GM23338 (cell line): Measurements from ENCODE around the gene GNG7. TPM values are rescaled to one million over a fixed set of nuclear protein-coding genes. Genes with fewer than 3 reads are reported as not detected.
"Not testable (repeated sequence)": the region's sequence is repeated elsewhere in the genome, so short reads cannot be mapped to it uniquely, and the experiment has no call there.

Experiments
- ATAC-seq: fragments of 200-7000 bp; cut with Tn5 transposase; 3 replicates; pipeline ENCODE4 v1.9.1; 2020
- DNase-seq: peaks from one replicate; pipeline ENCODE4 v3.0.0-alpha.2; 2015; ENCODE audit warnings: low spot score
- H2AFZ ChIP-seq: fragments of 200-600 bp; sonication (generic); 2 replicates; pipeline ENCODE4 v1.8.0; 2016; ENCODE audit warnings: antibody characterized with exemption, mild to moderate bottlenecking, moderate library complexity
- H3F3A ChIP-seq: fragments of 200-600 bp; sonication (generic); replicated peaks from 2 replicates; pipeline ENCODE4 v1.8.0; 2017; ENCODE audit warnings: antibody characterized with exemption, mixed run types, low read depth
- H3K27ac ChIP-seq: fragments of 200-600 bp; sonication (generic); 2 replicates; pipeline ENCODE4 v1.6.1; 2016; ENCODE audit warnings: low read depth
- H3K27me3 ChIP-seq: fragments of 200-600 bp; sonication (generic); 2 replicates; pipeline ENCODE4 v1.8.0; 2016; ENCODE audit warnings: mild to moderate bottlenecking, mixed run types, moderate library complexity; ENCODE audit not compliant: insufficient read depth
- H3K36me3 ChIP-seq: fragments of 200-600 bp; sonication (generic); 2 replicates; pipeline ENCODE4 v1.8.0; 2016; ENCODE audit warnings: mild to moderate bottlenecking; ENCODE audit not compliant: insufficient read depth
- H3K4me1 ChIP-seq: fragments of 200-600 bp; sonication (generic); 2 replicates; pipeline ENCODE4 v1.8.0; 2016; ENCODE audit warnings: mild to moderate bottlenecking, moderate library complexity; ENCODE audit not compliant: insufficient read depth
- H3K4me2 ChIP-seq: fragments of 200-600 bp; sonication (generic); 2 replicates; pipeline ENCODE4 v1.7.1; 2017; ENCODE audit warnings: mixed run types
- H3K4me3 ChIP-seq: fragments of 200-600 bp; sonication (generic); 2 replicates; pipeline ENCODE4 v1.6.1; 2016; ENCODE audit warnings: mixed run types
- H3K79me2 ChIP-seq: fragments of 200-600 bp; sonication (generic); replicated peaks from 2 replicates; pipeline ENCODE4 v1.8.0; 2017; ENCODE audit warnings: mild to moderate bottlenecking; ENCODE audit not compliant: insufficient read depth
- H3K9me2 ChIP-seq: fragments of 200-600 bp; sonication (generic); 2 replicates; pipeline ENCODE4 v1.8.0; 2017; ENCODE audit not compliant: insufficient read depth
- H4K20me1 ChIP-seq: fragments of 200-600 bp; sonication (generic); replicated peaks from 2 replicates; pipeline ENCODE4 v1.8.0; 2017; ENCODE audit warnings: mild to moderate bottlenecking; ENCODE audit not compliant: insufficient read depth
- H3K27ac Mint-ChIP-seq: 2 replicates; pipeline ENCODE4 v1.8.0; 2020; ENCODE audit warnings: inconsistent platforms, mild to moderate bottlenecking, moderate library complexity, mixed read lengths
- H3K27me3 Mint-ChIP-seq: 3 replicates; pipeline ENCODE4 v1.8.0; 2022; ENCODE audit warnings: low read depth, mild to moderate bottlenecking, moderate library complexity, mixed read lengths, inconsistent platforms; ENCODE audit not compliant: insufficient read depth, poor library complexity
- H3K36me3 Mint-ChIP-seq: 3 replicates; pipeline ENCODE4 v1.8.0; 2021; ENCODE audit warnings: low read depth, mild to moderate bottlenecking, inconsistent platforms, moderate library complexity, mixed read lengths
- H3K4me1 Mint-ChIP-seq: 3 replicates; pipeline ENCODE4 v1.8.0; 2020; ENCODE audit warnings: mild to moderate bottlenecking, inconsistent platforms, mixed read lengths
- H3K4me3 Mint-ChIP-seq: 3 replicates; pipeline ENCODE4 v1.8.0; 2021; ENCODE audit warnings: moderate library complexity, mild to moderate bottlenecking, inconsistent platforms, mixed read lengths
- H3K9me3 Mint-ChIP-seq: 3 replicates; pipeline ENCODE4 v1.8.0; 2020; ENCODE audit warnings: moderate library complexity, mild to moderate bottlenecking, inconsistent platforms, mixed read lengths
- CREB1 ChIP-seq: fragments of 250-450 bp; sonication (Bioruptor Pico); IDR thresholded peaks from 2 replicates; pipeline ENCODE4 v1.5.0; 2020; ENCODE audit warnings: low read depth, mild to moderate bottlenecking, moderate library complexity
- EZH2 ChIP-seq: fragments of 200-600 bp; sonication (generic); IDR thresholded peaks from one replicate; pipeline ENCODE4 v1.8.0; 2017; ENCODE audit warnings: antibody characterized with exemption, mild to moderate bottlenecking, low read depth; ENCODE audit not compliant: unreplicated experiment
- EZH2phosphoT487 ChIP-seq: fragments of 200-600 bp; sonication (generic); IDR thresholded peaks from one replicate; pipeline ENCODE4 v1.8.1; 2018; ENCODE audit warnings: antibody characterized with exemption; ENCODE audit not compliant: unreplicated experiment
- JUNB ChIP-seq: IDR thresholded peaks from one replicate; pipeline ENCODE4 v1.6.1; 2016; ENCODE audit warnings: antibody characterized with exemption; ENCODE audit not compliant: unreplicated experiment
- POLR2AphosphoS5 ChIP-seq: IDR thresholded peaks from 2 replicates; pipeline ENCODE4 v1.6.1; 2016; ENCODE audit warnings: antibody characterized with exemption, low read depth
- STAT1 ChIP-seq: IDR thresholded peaks from one replicate; pipeline ENCODE4 v1.6.1; 2016; ENCODE audit warnings: antibody characterized with exemption; ENCODE audit not compliant: unreplicated experiment
- ZNF114 ChIP-seq: fragments of 250-450 bp; sonication (Bioruptor Pico); IDR thresholded peaks from 2 replicates; pipeline ENCODE4 v1.5.0; 2020; ENCODE audit warnings: mild to moderate bottlenecking, moderate library complexity
- ZNF331 ChIP-seq: fragments of 250-450 bp; sonication (Bioruptor Pico); IDR thresholded peaks from 2 replicates; pipeline ENCODE4 v1.5.0; 2020; ENCODE audit warnings: low read depth, mild to moderate bottlenecking, moderate library complexity
- polyA plus RNA-seq: library from polyadenylated mRNA; unstranded; fragments of >200 nt; fragmentation: Nextera tagmentation; extraction: Ambion mirVana; gene quantifications from 2 replicates; pipeline ENCODE4 v1.2.1, GENCODE V29; 2016
- total RNA-seq: library from RNA; depleted of rRNA; stranded (reverse); fragments of >200 nt; shearing (Covaris generic); gene quantifications from 2 replicates; pipeline ENCODE4 v1.2.3, GENCODE V29; 2014
- TF ChIP-seq, protein P1 (sequence below): IDR thresholded peaks from one replicate; pipeline ENCODE4 v1.6.1; 2018; ENCODE audit warnings: antibody characterized with exemption; ENCODE audit not compliant: unreplicated experiment
- TF ChIP-seq, protein P2 (sequence below): fragments of 250-450 bp; sonication (Bioruptor Pico); IDR thresholded peaks from 2 replicates; pipeline ENCODE4 v1.5.0; 2020; ENCODE audit warnings: mild to moderate bottlenecking, moderate library complexity

Gene GNG7
- total and polyA plus RNA-seq, 2 experiments from 2014 or later: 5.1 to 5.4 TPM

DNA sequence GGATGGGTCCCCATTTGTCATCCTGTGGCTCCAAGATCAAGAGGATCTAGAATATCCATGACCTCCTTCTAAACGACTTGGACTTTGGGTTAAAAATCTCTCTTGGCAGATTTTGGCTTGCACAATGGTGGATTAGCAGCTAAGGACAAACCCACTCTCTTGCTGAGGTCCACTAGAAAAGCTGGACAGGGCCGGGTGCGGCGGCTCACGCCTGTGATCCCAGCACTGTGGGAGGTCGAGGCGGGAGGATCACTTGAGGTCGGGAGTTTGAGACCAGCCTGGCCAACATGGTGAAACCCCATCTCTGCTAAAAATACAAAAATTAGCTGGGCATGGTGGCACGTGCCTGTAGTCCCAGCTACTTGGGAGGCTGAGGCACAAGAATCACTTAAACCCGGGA is 172.6 kb downstream of the GNG7 start:
- Mint-ChIP-seq H3K27me3 (peaks cover 10% of the 10 kb centered on the region), H3K9me3 (peaks cover 11% of the 10 kb centered on the region; the same call in 2 of the 3 replicates)
- not testable (repeated sequence) for H3K79me2 ChIP-seq, H2AFZ ChIP-seq, H4K20me1 ChIP-seq, H3K4me2 ChIP-seq, H3K4me1 ChIP-seq, H3K27ac Mint-ChIP-seq, H3K27me3 ChIP-seq, H3K4me3 Mint-ChIP-seq, H3K9me2 ChIP-seq, DNase-seq, H3K36me3 Mint-ChIP-seq, H3K4me3 ChIP-seq, ATAC-seq, H3F3A ChIP-seq, H3K4me1 Mint-ChIP-seq, H3K27ac ChIP-seq
- H3K36me3 ChIP-seq: 0 out of 2 replicates have a peak, but pooled peaks cover 10% of the 10 kb centered on the region

DNA sequence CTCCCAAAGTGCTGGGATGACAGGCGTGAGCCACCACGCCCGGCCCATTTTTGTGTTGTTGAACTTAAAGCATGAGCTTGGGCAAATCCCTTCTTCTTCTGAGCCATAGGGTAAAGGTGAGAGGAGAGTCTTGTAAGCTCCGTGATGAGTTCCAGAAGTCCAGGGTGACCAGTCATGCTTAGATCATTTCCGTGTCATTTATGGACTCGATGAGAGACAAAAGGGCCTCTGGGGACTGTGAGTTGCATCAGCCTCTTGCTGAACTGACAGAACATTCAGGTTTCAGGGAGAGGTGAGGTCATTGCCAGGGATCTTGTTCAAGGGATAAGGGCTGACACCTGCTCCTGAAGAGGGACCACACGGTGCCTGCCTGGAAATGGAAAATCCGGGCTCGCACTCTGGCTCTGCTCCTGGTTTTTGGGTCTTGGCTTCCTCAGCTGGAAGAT is 173.0 kb downstream of the GNG7 start:
- ATAC-seq: no peak
- H3K27ac Mint-ChIP-seq: no peak overlapping the region
- no peak overlapping the region for H3K27ac ChIP-seq

More for the DNA sequence above, 173.0 kb downstream of the GNG7 start:
- H2AFZ ChIP-seq: no peak overlapping the region
- H3K9me2 ChIP-seq: no peaks in the 10 kb centered on the region
- Mint-ChIP-seq H3K36me3 (peaks cover 3% of the 10 kb centered on the region; the same call in 1 of the 3 replicates), H3K4me1 (peaks cover 11% of the 10 kb centered on the region), H3K27me3 (peaks cover 8% of the 10 kb centered on the region), H3K9me3 (peaks cover 9% of the 10 kb centered on the region; the same call in 2 of the 3 replicates), H3K4me3 (no peak overlapping the region; the same call in 2 of the 3 replicates)
- H4K20me1 ChIP-seq: no peaks in the 10 kb centered on the region
- 0 out of 2 replicates have a peak, but pooled peaks cover 6% of the 10 kb centered on the region for H3K36me3 ChIP-seq
- no peaks in the 10 kb centered on the region for H3K27me3 ChIP-seq
- TF ChIP-seq ZNF331: no peak
- TF ChIP-seq STAT1: no peak
- TF ChIP-seq CREB1: no peak
- TF ChIP-seq, protein P1, sequence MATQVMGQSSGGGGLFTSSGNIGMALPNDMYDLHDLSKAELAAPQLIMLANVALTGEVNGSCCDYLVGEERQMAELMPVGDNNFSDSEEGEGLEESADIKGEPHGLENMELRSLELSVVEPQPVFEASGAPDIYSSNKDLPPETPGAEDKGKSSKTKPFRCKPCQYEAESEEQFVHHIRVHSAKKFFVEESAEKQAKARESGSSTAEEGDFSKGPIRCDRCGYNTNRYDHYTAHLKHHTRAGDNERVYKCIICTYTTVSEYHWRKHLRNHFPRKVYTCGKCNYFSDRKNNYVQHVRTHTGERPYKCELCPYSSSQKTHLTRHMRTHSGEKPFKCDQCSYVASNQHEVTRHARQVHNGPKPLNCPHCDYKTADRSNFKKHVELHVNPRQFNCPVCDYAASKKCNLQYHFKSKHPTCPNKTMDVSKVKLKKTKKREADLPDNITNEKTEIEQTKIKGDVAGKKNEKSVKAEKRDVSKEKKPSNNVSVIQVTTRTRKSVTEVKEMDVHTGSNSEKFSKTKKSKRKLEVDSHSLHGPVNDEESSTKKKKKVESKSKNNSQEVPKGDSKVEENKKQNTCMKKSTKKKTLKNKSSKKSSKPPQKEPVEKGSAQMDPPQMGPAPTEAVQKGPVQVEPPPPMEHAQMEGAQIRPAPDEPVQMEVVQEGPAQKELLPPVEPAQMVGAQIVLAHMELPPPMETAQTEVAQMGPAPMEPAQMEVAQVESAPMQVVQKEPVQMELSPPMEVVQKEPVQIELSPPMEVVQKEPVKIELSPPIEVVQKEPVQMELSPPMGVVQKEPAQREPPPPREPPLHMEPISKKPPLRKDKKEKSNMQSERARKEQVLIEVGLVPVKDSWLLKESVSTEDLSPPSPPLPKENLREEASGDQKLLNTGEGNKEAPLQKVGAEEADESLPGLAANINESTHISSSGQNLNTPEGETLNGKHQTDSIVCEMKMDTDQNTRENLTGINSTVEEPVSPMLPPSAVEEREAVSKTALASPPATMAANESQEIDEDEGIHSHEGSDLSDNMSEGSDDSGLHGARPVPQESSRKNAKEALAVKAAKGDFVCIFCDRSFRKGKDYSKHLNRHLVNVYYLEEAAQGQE: no peak
- no peak for TF ChIP-seq EZH2
- TF ChIP-seq POLR2AphosphoS5: no peak
- no peak for TF ChIP-seq EZH2phosphoT487
- no peak for TF ChIP-seq JUNB
- TF ChIP-seq, protein P2, sequence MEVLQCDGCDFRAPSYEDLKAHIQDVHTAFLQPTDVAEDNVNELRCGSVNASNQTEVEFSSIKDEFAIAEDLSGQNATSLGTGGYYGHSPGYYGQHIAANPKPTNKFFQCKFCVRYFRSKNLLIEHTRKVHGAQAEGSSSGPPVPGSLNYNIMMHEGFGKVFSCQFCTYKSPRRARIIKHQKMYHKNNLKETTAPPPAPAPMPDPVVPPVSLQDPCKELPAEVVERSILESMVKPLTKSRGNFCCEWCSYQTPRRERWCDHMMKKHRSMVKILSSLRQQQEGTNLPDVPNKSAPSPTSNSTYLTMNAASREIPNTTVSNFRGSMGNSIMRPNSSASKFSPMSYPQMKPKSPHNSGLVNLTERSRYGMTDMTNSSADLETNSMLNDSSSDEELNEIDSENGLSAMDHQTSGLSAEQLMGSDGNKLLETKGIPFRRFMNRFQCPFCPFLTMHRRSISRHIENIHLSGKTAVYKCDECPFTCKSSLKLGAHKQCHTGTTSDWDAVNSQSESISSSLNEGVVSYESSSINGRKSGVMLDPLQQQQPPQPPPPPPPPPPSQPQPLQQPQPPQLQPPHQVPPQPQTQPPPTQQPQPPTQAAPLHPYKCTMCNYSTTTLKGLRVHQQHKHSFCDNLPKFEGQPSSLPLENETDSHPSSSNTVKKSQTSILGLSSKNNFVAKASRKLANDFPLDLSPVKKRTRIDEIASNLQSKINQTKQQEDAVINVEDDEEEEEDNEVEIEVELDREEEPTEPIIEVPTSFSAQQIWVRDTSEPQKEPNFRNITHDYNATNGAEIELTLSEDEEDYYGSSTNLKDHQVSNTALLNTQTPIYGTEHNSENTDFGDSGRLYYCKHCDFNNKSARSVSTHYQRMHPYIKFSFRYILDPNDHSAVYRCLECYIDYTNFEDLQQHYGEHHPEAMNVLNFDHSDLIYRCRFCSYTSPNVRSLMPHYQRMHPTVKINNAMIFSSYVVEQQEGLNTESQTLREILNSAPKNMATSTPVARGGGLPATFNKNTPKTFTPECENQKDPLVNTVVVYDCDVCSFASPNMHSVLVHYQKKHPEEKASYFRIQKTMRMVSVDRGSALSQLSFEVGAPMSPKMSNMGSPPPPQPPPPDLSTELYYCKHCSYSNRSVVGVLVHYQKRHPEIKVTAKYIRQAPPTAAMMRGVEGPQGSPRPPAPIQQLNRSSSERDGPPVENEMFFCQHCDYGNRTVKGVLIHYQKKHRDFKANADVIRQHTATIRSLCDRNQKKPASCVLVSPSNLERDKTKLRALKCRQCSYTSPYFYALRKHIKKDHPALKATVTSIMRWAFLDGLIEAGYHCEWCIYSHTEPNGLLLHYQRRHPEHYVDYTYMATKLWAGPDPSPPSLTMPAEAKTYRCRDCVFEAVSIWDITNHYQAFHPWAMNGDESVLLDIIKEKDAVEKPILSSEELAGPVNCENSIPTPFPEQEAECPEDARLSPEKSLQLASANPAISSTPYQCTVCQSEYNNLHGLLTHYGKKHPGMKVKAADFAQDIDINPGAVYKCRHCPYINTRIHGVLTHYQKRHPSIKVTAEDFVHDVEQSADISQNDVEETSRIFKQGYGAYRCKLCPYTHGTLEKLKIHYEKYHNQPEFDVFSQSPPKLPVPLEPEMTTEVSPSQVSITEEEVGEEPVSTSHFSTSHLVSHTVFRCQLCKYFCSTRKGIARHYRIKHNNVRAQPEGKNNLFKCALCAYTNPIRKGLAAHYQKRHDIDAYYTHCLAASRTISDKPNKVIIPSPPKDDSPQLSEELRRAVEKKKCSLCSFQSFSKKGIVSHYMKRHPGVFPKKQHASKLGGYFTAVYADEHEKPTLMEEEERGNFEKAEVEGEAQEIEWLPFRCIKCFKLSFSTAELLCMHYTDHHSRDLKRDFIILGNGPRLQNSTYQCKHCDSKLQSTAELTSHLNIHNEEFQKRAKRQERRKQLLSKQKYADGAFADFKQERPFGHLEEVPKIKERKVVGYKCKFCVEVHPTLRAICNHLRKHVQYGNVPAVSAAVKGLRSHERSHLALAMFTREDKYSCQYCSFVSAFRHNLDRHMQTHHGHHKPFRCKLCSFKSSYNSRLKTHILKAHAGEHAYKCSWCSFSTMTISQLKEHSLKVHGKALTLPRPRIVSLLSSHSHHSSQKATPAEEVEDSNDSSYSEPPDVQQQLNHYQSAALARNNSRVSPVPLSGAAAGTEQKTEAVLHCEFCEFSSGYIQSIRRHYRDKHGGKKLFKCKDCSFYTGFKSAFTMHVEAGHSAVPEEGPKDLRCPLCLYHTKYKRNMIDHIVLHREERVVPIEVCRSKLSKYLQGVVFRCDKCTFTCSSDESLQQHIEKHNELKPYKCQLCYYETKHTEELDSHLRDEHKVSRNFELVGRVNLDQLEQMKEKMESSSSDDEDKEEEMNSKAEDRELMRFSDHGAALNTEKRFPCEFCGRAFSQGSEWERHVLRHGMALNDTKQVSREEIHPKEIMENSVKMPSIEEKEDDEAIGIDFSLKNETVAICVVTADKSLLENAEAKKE (CRISPR knock-in tag): no peak
- TF ChIP-seq ZNF114: no peak
- no peaks in the 10 kb centered on the region for H3K79me2 ChIP-seq
- H3K4me2 ChIP-seq: no peak overlapping the region
- H3K4me3 ChIP-seq: no peak overlapping the region
- peaks cover 6% of the 10 kb centered on the region; the same call in 1 of the 2 replicates for H3K4me1 ChIP-seq
- DNase-seq: no peak
- H3F3A ChIP-seq: peaks cover 8% of the 10 kb centered on the region
